Spleen (tissue), 11 donors: Measurements from ENCODE around the gene NTSR2. TPM values are rescaled to one million over a fixed set of nuclear protein-coding genes. Genes with fewer than 3 reads are reported as not detected.

Source experiments
- DNase-seq: peaks from one replicate; pipeline ENCODE4 v3.0.0-alpha.2; 2020
- H3K27ac ChIP-seq, 8 donors: fragments of 200-600 bp; sonication (generic) in 7 of 8; 1 replicate in 4 of 8; 2 replicates in 4 of 8; pipeline versions ENCODE4 v1.5.0 to v1.8.0; 2016 to 2021; ENCODE audit warnings: inconsistent platforms in 4 of 8, mild to moderate bottlenecking in 4 of 8, moderate library complexity in 1 of 8
- H3K27me3 ChIP-seq, 7 donors: fragments of 200-600 bp; sonication (generic) in 6 of 7; replicated peaks in 1 of 7; 1 replicate in 4 of 7; 2 replicates in 3 of 7; pipeline versions ENCODE4 v1.5.0 to v1.8.0; 2016 to 2021; ENCODE audit warnings: inconsistent platforms in 3 of 7, mild to moderate bottlenecking in 1 of 7
- H3K36me3 ChIP-seq, 6 donors: fragments of 200-600 bp; sonication (generic) in 5 of 6; 1 replicate in 4 of 6; 2 replicates in 2 of 6; pipeline versions ENCODE4 v1.5.0 to v1.8.0; 2016 to 2021; ENCODE audit warnings: inconsistent platforms in 2 of 6
- H3K4me1 ChIP-seq, 6 donors: fragments of 200-600 bp; sonication (generic) in 5 of 6; 1 replicate in 3 of 6; 2 replicates in 3 of 6; pipeline versions ENCODE4 v1.5.0 to v1.8.0; 2016 to 2021; ENCODE audit warnings: inconsistent platforms in 3 of 6
- H3K4me3 ChIP-seq, 8 donors: fragments of 200-600 bp; sonication (generic) in 7 of 8; 1 replicate in 4 of 8; 2 replicates in 4 of 8; pipeline versions ENCODE4 v1.5.0 to v1.8.0; 2016 to 2021; ENCODE audit warnings: inconsistent platforms in 4 of 8, mild to moderate bottlenecking in 4 of 8, moderate library complexity in 2 of 8
- H3K9me3 ChIP-seq, 8 donors: fragments of 200-600 bp; sonication (generic) in 7 of 8; 1 replicate in 4 of 8; 2 replicates in 4 of 8; pipeline versions ENCODE4 v1.5.0 to v1.8.0; 2016 to 2021; ENCODE audit warnings: inconsistent platforms in 4 of 8
- POLR2A ChIP-seq, 3 donors: fragments of 450-650 bp; IDR thresholded peaks; one replicate each; pipeline ENCODE4 v1.5.1; 2017; ENCODE audit warnings: antibody characterized with exemption in 3 of 3, mild to moderate bottlenecking in 1 of 3
- POLR2AphosphoS5 ChIP-seq, 3 donors: sonication (generic); formaldehyde crosslinking; IDR thresholded peaks; one replicate each; pipeline ENCODE4 v1.5.1; 2017; ENCODE audit warnings: antibody characterized with exemption in 3 of 3
- WGBS, 5 donors: extraction: QIAGEN DNeasy Blood & Tissue Kit in 3 of 5; methylation state at CpG; one replicate each; pipeline versions ENCODE4 v1.1.5 to v1.1.7; 2013 to 2018; 5-methylcytosine and 5-hydroxymethylcytosine counted together
- intact Hi-C: fragments of 100-400 bp; cut with DNase I; formaldehyde crosslinking; loops from one replicate; pipeline ENCODE4 v1.15.0; 2023; ENCODE audit warnings: low total_unique reads
- polyA plus RNA-seq, 3 donors: library from polyadenylated mRNA; stranded (reverse); fragments of 200-250 nt; gene quantifications; one replicate each; pipeline ENCODE4 v1.2.1, GENCODE V29; 2013
- total RNA-seq, 7 donors: library from RNA; depleted of rRNA in 3 of 7; stranded (reverse); fragments of >200 nt in 3 of 7; fragmentation: NEBNext Ultra II Directional in 4 of 7; extraction: Animal tissue kit (Norgen Biotek cat#: 25700) in 4 of 7; gene quantifications; one replicate each; pipeline versions ENCODE4 v1.1.0 to v1.2.1, GENCODE V29; 2016 to 2021
- TF ChIP-seq, protein P1 (sequence below), 11 experiments: fragments of 200-600 bp in 7 of 11; fragments of 450-650 bp in 4 of 11; sonication (generic) in 4 of 11; IDR thresholded peaks in 8 of 11; conservative IDR thresholded peaks in 3 of 11; 1 replicate in 7 of 11; 2 replicates in 4 of 11; pipeline versions ENCODE4 v1.4.0 to v1.8.0; 2016 to 2021; ENCODE audit warnings: antibody characterized with exemption in 11 of 11, inconsistent platforms in 4 of 11, mild to moderate bottlenecking in 1 of 11
- donor health status: healthy with polysubstance abuse.
- donor health status: DM: no; HTN: no; CAD: no; lungs with moderate emphysema.
- donor health status: DM: no; HTN: no; CAD: no.
- donor health status: Bipolar disorder and iron deficiency.
- donor health status: healthy.
- donor health status: DM: no; HTN: no; CAD: no.
- donor health status: DM: yes; HTN: yes; CAD: no.

Gene NTSR2
- total and polyA plus RNA-seq, 10 donors: not detected

DNA sequence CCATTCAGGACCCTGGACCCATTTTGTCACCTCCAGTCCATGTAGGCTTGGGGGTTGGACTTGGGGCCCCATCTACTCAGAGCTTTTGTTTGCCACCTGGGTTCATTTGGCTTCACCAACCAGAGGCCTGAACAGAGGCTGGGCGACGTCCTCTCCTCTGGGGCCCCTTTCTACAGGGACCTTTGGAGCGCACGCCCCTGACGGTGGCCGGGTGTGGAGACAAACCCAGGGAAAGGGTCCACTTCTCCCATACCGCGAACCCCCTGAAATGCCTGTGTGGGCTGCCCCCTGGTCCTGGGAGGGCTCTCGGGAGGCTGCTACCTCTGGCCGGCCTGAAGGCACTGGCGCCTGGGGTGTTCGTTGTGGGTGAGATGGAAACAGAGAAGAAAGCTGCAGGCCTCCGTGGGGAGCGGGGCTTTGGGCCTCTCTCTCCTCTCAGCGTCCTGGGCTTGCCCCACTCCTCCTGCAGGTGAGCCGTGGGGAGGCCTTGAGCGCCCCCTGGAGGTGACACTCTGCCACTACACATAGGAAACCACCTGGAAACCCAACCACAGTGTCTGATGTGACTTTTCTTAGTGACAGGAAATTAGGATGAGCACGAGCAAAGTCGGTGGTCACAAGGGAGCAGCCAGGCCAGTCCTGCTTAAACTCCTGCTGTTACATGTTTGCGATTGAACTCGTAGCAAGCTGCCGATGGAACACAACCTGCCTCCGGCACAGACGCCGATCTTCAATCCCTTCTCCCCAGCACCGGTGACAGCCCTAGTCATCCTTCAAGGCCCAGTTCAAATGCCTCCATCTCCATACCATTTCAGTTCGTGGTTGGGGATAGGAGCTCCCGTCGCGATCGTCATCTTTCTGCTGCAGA is 12.0 kb upstream of the NTSR2 start:
- no peaks in the 10 kb centered on the region for H3K4me1 ChIP-seq
- peak; percentile 75 for DNase-seq
- 65 to 71% (median 67%) methylated on average over 29 to 31 of the region's 31 CpGs for WGBS, 5 donors
- no peaks in the 10 kb centered on the region for H3K9me3 ChIP-seq
- H3K4me3 ChIP-seq: no peak overlapping the region
- no peak overlapping the region for H3K27ac ChIP-seq
- intact Hi-C loops: no loop called here
- TF ChIP-seq, protein P1, sequence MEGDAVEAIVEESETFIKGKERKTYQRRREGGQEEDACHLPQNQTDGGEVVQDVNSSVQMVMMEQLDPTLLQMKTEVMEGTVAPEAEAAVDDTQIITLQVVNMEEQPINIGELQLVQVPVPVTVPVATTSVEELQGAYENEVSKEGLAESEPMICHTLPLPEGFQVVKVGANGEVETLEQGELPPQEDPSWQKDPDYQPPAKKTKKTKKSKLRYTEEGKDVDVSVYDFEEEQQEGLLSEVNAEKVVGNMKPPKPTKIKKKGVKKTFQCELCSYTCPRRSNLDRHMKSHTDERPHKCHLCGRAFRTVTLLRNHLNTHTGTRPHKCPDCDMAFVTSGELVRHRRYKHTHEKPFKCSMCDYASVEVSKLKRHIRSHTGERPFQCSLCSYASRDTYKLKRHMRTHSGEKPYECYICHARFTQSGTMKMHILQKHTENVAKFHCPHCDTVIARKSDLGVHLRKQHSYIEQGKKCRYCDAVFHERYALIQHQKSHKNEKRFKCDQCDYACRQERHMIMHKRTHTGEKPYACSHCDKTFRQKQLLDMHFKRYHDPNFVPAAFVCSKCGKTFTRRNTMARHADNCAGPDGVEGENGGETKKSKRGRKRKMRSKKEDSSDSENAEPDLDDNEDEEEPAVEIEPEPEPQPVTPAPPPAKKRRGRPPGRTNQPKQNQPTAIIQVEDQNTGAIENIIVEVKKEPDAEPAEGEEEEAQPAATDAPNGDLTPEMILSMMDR (IDR thresholded peaks at IDR 0.05 in 8 of 11, conservative IDR thresholded peaks at IDR 0.05 in 3 of 11): peak; percentile 35 to 79 (median 55)
- no peak for TF ChIP-seq POLR2AphosphoS5 (IDR thresholded peaks at IDR 0.05)
- no peaks in the 10 kb centered on the region for H3K36me3 ChIP-seq
- peaks cover 0 to 46% (median 20%) of the 10 kb centered on the region in 7 donors for H3K27me3 ChIP-seq

GRCh38 chr2:11680901-11681721 is 11.1 kb upstream of the NTSR2 start:
- peak; percentile 56 for DNase-seq
- 78 to 87% (median 80%) methylated on average over 15 of the region's 15 CpGs for WGBS, 5 donors

DNA sequence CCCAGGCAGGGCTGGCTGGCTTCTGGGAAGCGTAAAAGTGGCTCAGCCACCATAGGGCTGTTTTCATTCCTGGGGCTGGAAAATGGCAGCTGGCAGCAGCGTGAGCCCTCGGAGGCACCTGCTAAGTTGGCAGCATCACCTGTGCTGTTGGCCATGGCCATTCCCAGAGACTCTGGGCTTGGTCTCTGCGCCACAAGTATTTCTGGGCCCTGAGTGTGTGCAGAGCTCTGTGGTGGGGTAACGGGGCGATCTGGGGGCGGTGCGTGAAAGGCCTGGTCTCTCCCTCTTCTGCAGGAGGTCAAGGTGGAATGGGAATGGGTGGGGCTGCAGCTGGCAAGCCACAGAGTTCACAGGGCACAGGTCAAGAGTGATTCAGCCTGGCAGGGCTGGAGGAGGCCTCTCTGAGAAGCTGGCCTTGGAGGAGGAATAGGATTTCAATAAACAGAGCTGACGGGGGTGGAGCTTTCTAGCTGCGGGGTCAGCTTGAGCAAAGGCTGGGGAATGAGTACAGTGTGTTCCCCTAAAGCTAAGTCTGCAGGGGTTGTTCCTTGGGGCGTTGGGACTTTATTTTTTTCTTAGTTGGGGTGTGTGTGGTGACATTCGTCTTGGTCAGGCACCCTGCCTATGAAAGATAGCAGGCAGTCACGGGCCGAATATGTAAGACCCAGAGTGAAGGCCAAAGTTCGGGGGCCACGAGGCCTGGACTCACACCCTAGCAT is 10.3 kb upstream of the NTSR2 start:
- H3K36me3 ChIP-seq: no peaks in the 10 kb centered on the region
- H3K27me3 ChIP-seq: peaks cover 0 to 52% (median 22%) of the 10 kb centered on the region in 7 donors
- intact Hi-C loops: no loop called here
- H3K9me3 ChIP-seq: peaks cover 0 to 5% (median 0%) of the 10 kb centered on the region in 8 donors
- no peak overlapping the region for H3K27ac ChIP-seq
- DNase-seq: peak; percentile 64
- no peak overlapping the region for H3K4me3 ChIP-seq
- H3K4me1 ChIP-seq: no peaks in the 10 kb centered on the region
- TF ChIP-seq, protein P1 (IDR thresholded peaks at IDR 0.05 in 8 of 11, conservative IDR thresholded peaks at IDR 0.05 in 3 of 11): no peak
- TF ChIP-seq POLR2A (IDR thresholded peaks at IDR 0.05) (no peak), POLR2AphosphoS5 (IDR thresholded peaks at IDR 0.05) (no peak)
- 83 to 90% (median 84%) methylated on average over 16 of the region's 16 CpGs for WGBS, 5 donors

More at GRCh38 chr2:11680901-11681721, 11.1 kb upstream of the NTSR2 start:
- no peaks in the 10 kb centered on the region for H3K9me3 ChIP-seq
- H3K36me3 ChIP-seq: no peaks in the 10 kb centered on the region
- H3K4me3 ChIP-seq: no peak overlapping the region
- peaks cover 0 to 51% (median 22%) of the 10 kb centered on the region in 7 donors for H3K27me3 ChIP-seq
- no peak overlapping the region for H3K27ac ChIP-seq
- H3K4me1 ChIP-seq: no peaks in the 10 kb centered on the region
- TF ChIP-seq, protein P1 (IDR thresholded peaks at IDR 0.05 in 8 of 11, conservative IDR thresholded peaks at IDR 0.05 in 3 of 11): no peak
- no peak for TF ChIP-seq POLR2A (IDR thresholded peaks at IDR 0.05)
- TF ChIP-seq POLR2AphosphoS5 (IDR thresholded peaks at IDR 0.05): no peak
- intact Hi-C loops: no loop called here
